GM19238 (cell line): ENCODE data around the gene ARHGAP24.
"Not testable (repeated sequence)": the region's sequence is repeated elsewhere in the genome, so short reads cannot be mapped to it uniquely, and the experiment has no call there.

ENCODE experiments used
- DNase-seq: peaks from one replicate; pipeline ENCODE4 v3.0.0; 2011; ENCODE audit warnings: low spot score; ENCODE audit not compliant: insufficient read length

Gene ARHGAP24

GRCh38 chr4:85907001-85907400, 432.1 kb downstream of the ARHGAP24 start:
- no peak for DNase-seq

- no peak for DNase-seq
These were observed 434.9 kb downstream of the ARHGAP24 start for GRCh38 chr4:85909851-85910250.

DNA sequence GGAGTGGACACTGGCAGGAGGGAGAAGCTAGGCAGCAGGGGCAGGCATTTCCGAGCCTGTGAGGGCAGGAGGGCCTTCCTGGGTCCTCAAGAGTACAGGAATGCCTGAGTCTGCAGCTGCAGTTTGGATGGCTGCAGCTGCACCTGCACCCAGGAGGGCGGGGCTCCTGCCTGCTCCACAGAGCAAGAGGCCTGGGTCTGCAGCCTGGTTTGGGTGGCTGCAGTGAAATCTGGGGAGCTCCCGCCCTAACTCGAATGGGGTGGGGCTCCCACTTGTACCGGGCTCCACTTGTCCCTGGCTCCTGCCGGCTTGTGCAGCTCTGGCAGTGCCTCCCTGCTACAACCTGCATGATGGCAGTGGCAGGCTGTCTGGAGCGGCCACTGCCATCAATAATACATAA, 436.0 kb downstream of the ARHGAP24 start:
- no peak for DNase-seq

DNA sequence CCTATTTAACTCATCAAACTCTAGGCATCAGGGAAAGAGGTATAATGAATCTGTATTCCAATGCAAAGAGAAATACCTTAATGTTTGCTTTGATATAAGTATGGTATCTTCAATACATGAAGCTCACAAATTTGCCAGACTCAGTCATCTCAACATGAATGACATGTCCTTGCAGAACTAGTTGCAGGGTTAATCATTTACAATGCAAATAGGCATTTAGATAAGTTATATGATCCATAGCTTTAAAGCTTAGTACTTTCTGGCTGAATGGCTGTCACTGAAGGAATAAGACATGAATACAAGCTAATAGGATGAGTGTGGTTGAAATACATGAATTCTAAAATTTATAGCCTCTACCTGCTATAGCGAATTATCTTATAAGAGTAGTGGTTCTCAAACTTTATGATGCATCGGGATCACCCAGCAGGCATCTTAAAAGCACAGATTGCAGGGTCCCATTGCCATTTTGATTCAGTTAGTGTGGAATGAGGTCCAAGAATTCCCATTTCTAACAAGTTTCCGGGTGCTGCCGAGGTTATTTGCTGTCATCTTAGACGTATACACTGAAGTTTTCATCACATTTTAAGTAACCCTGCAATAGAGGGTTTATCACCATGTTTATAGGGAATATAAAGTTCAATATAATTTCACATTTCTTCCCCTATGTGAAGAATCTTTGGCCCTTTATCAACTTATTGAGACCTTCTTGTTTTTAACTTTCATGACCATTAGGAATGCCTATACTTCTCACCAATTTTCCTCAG, 439.2 kb downstream of the ARHGAP24 start:
- no peak for DNase-seq

- not testable (repeated sequence) for DNase-seq
These were observed 440.6 kb downstream of the ARHGAP24 start for GRCh38 chr4:85915570-85915969.

GRCh38 chr4:85919200-85919887, 444.4 kb downstream of the ARHGAP24 start:
- DNase-seq, result no peak

DNA sequence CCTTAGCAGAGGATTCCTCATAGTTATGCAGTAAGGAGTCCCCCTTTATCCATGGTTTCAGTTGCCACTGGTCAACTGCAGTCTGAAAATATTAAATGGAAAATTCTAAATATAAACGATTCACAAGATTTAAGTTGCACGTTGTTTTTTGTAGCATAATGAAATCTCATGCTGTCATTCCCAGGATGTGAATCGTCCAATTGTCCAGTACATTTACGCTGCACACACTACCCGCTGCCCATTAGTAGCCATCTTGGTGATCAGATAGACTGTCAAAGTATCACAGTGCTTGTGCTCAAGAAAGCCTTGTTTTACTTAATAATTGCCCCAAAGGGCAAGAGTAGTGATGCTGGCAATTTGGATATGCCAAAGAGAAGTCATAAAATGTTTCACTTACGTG, 450.1 kb downstream of the ARHGAP24 start:
- DNase-seq, result no peak

DNA sequence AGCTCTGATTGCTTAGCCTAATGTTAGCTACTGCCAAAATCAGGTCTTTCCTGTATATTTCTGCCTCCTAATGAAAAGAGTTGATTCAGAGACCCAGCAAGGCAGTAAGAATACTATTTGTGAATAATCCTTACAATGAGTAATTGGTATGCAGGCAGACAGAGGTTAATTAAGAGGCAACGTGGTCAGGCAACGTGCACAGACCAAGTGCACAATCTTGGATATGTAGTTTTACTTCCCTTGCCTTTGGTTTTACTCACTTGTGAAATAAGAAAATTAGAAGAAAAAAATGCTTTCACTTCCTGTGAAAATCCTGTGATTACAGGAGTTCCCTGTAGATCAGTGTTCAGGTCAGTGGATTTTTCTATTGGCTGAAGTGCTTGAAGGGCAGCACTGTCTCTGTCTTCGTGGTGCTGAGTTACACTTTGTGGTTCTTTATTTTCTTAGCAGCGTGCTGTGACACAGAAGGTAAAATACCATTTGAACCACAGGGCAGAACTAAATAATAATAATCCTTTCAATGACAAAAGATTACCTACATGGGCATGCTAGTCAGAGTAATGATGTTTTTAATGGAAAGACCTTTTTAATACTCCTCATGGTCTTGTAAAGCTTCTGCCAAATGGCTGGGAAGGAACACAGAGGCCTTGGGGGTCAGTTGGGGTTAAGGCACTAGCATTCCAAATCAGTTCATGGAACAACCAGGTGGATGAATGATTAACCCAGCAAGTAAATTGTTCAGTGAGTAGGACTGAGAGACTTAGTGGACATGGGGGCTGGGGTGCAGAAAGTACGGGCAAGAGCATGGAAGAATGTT, 454.0 kb downstream of the ARHGAP24 start:
- DNase-seq, result no peak

DNA sequence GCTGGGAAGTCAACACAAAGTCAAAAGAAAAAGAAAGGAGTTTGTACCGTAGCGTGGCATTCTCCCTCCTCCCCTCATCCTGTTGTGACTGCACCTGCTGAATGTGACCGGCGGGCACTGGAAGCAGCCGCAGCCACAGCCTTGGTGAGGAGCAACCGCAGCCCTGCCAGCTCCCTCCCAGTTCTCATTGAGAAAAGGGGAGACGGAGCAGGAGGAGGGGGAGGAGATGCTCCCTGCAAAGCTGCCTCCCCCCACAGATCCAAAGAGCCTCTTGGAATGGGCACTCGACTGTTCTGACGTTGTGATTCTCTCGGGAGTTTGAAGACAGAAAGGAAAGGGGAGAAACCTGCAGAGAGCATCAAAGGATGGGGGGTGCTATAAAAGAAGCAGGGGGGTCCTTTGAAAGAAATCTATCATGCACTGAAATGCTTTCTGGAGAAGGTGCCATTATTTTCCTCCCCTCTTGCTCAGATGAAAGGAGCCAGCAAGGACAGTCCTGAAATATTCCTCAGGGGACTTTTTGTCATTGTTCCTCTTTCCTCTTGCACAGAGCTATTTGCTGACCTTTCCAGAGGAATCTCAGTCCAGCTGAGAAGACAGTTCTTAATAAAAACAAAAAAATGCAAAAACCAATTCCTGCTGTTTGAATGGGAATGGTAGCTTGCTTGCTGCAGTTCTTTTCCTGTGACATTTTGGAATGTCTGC, 455.2 kb downstream of the ARHGAP24 start:
- no peak for DNase-seq

GRCh38 chr4:85932500-85933290, 457.7 kb downstream of the ARHGAP24 start:
- no peak for DNase-seq

- no peak for DNase-seq
These were observed 458.3 kb downstream of the ARHGAP24 start for GRCh38 chr4:85933291-85933640.

DNA sequence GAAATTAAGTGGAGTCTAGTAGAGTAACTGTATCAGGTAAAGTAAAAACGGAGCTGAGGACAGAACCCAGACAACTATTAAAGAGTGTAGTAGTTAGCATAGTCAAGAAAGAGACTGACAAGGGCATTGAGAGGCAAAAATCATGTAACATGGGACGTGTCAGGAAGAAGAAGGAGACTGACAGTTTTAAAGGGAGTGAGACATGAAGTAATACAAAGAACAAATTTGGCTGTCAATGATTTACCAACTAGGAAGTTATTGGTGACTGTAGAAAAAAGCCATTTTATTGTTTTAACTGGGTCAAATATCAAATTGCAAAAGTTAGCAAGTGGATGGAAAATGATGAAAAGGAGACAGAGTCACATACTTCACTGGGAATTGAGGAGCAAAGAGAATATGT, 462.6 kb downstream of the ARHGAP24 start:
- no peak for DNase-seq

GRCh38 chr4:85938062-85938461, 463.1 kb downstream of the ARHGAP24 start:
- no peak for DNase-seq

DNA sequence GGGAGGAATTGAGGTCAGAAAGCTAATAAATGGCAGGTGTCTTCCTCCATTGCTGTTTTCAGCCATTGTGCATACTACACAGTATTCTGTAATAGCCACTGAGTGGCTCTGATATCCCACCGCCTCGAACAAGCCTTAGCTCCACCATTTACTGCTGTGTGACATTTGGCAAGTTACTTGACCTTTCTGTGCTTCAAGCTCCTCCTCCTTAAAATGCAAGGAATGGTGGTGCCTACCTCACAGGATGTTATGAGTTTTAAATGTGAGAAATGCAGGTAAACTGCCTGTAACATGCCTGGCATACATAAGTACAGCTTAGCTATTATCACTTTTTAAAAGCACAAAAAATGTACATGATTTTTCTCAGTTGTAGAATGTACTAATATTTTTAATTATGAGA, 464.0 kb downstream of the ARHGAP24 start:
- no peak for DNase-seq

DNA sequence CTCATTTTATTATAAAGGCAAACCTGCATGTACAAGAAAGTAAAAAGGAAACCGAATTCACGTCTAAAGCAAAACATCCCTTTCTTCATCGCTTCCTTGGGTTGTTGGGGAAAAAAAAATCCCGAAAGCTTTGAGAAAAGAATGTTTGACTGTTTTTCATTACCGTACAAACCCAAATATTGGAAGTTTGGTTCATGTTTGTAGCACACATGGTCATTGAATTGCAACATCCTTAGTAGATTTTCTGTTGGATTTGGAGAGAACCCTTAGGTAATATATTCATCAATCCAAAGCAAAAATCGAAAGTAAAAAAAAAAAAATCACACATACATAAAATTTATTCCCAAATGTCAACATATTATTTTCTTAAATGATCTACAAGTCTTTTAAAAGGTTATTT, 464.6 kb downstream of the ARHGAP24 start:
- DNase-seq, result no peak

DNA sequence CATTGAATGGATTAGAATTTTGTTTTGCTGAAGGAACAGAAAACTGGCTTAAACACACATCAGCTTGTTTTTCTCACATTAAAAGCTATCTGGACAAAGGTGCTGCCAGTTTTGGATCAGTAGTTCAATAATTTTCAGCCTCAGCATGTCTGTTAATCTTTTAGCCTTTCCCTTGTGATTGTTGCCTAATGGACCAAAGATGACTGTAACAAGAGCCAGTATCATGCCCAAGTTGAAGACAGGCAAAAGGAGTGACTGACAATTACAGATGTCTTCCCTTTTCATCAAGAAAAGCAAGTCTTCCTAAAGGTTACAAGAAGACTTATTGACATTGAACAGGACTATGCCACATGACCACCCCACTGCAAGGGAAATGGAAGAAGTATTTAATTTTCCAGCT, 465.2 kb downstream of the ARHGAP24 start:
- no peak for DNase-seq

GRCh38 chr4:85942107-85942506, 467.2 kb downstream of the ARHGAP24 start:
- no peak for DNase-seq

GRCh38 chr4:85946821-85947220, 471.9 kb downstream of the ARHGAP24 start:
- no peak for DNase-seq

GRCh38 chr4:85951099-85951498, 476.1 kb downstream of the ARHGAP24 start:
- DNase-seq, result no peak

GRCh38 chr4:85952528-85952927, 477.6 kb downstream of the ARHGAP24 start:
- DNase-seq, result no peak
